Bone marrow (tissue), 2 donors: Measurements from ENCODE around the gene ADPRM.
"Not testable (repeated sequence)": the region's sequence is repeated elsewhere in the genome, so short reads cannot be mapped to it uniquely, and the experiment has no call there.

Source experiments
- DNase-seq, 2 donors: peaks; one replicate each; lab custom pipeline; 2025; lab: John Stamatoyannopoulos, UW

ADPRM gene, protein sequence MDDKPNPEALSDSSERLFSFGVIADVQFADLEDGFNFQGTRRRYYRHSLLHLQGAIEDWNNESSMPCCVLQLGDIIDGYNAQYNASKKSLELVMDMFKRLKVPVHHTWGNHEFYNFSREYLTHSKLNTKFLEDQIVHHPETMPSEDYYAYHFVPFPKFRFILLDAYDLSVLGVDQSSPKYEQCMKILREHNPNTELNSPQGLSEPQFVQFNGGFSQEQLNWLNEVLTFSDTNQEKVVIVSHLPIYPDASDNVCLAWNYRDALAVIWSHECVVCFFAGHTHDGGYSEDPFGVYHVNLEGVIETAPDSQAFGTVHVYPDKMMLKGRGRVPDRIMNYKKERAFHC

DNA sequence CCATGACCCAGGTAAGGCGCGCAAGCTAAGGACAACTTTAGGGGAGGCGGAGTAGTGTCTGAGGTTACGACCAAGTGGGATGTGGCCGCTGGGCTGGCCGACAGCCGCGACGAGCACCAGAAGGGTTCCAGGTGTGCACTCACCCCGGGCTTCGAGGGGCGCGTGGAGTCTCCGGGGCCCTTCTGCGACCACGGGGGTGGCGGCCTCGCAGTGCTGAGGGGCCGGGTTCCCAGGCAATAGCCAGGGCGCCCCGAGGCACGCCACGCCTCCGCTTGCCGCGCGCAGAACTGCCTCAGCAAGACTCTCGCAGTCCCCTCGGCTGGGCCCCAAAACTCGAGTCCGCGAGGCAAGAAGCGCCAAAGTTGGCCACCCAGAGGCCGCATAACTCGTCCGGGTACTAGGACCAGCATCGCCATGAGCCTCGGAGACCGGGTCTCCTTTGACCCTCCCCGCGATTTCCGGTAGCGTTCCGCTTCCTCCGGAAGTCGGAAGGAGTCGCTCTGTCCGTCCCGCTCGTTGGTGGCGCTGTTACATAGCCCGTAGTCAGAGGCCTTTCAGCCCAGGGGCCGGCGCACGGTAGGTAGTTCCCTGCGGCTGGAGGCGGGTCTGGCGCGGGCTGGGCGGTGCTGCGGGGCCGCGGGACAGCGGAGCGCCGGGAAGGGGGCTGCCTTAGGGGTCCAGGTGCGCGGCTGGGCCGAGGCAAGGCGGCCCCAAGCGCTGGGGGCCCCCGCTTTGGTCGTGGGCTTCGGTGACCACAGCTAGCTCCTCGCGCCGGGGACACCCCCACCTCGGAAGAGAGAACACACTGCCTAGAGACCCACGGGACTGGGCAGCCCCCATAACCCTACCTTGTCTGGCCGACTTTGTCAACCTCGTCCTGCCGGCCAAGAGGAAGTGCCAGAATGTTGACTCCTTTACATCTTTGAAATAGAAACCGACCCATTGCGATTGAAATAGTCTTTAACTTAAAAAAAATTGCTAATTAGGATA is at the start of gene ADPRM, which contains the start of gene SCO1:
Gene ADPRM, plus strand, starts transcription at position 503 of the 990 bp plus-strand sequence. CDS start 7,333 bp downstream, outside the sequence.
Gene SCO1, minus strand, starts transcription at position 442 of the 990 bp plus-strand sequence. Its CDS starts 26 bp downstream, at position 416.
- peak; percentile 78 to 81 for DNase-seq

DNA sequence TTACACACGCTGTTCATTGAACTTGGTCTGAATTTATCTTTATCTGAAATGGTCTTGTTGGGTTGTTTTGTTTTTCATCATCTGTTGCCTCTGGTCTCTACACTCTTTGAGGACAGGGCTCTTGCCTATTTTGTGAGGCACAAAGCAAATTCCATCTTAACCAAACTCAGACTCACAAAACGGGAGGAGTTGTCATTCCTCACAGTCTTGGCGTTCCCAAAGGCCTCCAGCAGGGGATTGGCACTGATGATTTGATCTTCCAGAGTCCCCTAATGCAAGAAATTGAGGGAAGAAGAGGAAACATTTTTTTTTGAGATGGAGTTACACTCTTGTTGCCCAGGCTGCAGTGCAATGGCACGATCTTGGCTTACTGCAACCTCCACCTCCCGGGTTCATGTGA is 49.0 kb upstream of the ADPRM start:
- no peak for DNase-seq

DNA sequence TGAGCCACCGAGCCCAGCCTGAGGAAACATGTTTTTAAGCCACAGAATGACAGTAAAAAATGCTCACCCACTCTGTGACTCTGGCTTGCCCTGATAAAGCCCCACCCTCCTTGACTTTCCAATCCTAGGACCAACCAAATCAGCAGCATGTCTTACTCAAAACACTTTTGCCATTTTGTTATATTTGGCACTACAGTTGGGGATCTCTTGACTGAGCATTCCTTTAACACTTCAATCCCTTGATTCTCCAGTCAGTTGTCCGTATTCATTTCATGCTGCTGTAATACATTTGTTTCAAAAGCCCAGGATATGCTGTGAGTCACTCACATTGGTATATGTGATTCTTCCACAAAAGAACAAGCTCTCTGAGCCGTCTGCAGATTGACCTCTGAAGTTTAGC is 48.4 kb upstream of the ADPRM start:
- no peak for DNase-seq

DNA sequence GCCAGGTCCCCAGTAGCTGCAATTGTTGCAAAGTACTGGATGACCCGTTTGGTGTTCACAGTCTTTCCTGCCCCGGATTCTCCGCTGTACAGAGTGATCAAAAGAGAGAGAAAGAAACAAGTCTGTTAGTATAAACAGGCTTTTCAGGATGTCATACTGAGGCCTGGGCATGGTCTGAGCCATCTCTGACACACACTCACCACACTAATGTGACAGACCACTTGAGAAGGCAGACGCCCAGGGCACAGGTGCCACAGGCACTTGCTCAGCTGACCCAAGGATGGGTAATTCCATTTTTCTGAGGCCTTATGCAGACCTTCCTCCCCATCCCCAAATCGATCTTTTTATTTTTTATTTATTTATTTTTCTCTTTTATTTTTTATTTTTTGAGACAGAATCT is 47.8 kb upstream of the ADPRM start:
- DNase-seq = no peak

DNA sequence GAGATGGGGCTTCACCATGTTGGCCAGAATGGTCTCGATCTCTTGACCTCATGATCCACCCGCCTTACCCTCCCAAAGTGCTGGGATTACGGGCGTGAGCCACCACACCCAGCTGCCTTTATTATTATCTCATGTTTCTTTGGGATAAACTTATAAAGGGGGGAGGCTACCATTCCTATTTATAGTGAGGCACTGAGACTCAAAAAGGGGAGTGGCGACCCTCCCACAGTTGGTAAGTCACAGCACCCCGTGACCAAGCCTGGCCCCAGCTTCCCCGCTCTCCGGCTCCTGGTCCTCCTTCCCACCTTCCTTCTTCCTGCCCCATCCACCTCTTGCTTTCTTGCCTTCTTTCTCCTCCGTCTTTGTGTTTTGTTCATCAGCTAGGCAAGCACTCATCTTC is 45.5 kb upstream of the ADPRM start:
- DNase-seq = no peak

DNA sequence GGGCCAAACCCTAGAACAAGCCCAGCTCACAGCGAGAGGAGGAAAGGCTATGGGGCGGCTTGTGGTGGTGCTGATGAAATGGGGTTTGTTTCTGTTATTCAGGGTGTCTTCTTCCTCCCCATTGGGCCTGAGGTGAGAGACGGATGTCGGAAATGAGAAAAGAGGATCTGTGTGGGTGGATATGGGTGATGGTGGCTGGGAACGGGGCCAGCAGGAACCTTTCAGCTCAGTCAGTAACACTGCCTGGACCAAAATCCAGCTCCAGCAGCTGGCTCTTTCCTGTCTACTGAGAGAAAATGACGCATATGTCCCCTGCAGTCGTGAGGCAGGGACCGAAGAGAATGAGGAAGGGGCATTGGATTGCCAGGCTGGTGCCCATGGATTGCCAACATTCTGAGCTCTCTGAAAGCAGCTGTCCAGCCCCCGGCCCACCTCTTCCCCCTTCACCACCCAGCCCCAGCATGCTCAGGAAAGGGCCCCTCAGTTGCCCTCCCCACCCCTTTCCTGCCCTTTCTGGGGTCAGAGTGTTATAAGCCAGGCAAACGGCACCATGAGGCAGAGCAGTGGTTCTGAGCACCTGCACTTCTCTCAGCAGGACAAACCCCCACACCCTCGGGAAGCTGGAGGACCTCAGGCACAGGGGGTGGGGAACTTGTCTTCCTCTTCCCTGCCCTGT is 44.3 kb upstream of the ADPRM start:
- peak in 1 of 2 donors; percentile 90 for DNase-seq

DNA sequence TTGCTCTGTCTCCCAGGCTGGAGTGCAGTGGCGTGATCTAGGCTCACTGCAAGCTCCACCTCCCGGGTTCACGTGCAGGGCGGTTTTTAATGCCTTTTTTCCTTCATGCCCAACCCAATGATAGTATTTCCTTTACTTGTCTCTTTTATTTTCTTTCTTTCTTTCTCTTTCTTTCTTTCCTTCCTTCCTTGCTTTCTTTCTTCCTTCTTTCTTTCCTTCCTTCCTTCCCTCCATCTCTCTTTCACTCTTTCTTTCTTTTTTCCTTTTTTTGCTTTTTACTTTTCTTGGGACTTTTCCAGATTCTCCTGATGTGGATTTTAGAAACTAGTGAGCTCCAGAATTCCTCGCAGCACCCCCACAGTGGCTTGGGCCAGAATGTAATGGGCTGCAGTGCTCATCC is 43.4 kb upstream of the ADPRM start:
- DNase-seq = no peak

DNA sequence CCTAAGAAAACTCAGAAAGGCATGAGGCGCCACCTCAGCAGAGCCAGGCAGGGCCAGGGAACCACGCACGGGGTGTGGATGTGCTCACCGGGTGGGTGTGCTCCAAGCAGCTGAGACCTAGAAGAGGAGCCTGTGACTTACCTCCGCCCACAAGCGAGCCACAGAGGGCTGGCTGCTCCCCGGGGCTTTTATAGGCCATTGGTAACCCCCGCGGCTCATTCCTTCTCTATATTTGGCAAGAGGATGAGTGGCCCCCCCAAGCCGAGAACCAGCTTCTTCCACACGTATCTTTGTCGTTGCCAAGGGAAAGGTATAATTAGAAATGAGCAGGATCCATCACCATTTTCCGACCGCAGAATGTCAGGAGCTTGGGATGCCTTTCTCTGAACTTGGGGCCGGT is 40.2 kb upstream of the ADPRM start, which contains the start of gene MYH3:
Gene MYH3, minus strand, starts transcription at position 162 of the 400 bp plus-strand sequence. CDS start 2,245 bp downstream, outside the sequence.
- no peak for DNase-seq

DNA sequence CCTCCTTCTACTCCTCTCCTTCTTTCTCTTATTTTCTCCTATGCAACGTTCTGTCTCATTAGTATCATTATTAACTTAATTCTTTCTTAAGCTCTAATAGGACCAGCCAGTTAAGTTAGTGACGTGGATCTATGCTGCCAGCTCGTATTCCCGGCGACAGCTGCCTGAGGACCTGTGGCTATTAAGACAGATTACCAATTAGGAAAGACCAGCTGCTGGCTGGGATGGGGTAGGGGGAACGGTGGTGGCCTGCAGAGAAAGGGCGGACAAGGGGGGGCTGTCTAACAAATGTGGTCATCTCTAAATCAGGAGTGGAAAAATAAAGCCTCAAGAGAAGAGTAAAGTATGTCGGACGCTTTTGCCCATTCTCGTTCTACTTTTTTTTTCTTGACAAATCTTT is 39.5 kb upstream of the ADPRM start:
- DNase-seq = no peak

DNA sequence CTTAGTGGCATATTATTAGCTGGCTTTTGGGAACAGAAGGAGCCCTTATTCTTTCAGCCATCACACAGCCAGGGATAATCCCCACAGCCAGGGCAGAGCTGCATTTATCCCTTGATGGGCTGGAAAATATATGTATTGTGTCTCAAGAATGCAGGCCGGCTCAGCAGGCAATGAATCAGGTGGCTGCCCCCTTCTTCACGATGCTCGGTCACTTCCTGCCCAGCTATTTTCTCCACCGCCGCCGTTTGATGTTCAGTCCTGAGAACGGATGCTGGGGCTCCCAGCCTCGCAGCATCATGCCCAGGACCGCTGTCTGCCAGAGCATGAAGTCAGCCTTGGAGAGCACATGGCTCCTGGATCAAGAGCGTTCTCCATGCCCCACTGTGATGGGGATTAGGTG is 36.0 kb upstream of the ADPRM start:
- DNase-seq = no peak

DNA sequence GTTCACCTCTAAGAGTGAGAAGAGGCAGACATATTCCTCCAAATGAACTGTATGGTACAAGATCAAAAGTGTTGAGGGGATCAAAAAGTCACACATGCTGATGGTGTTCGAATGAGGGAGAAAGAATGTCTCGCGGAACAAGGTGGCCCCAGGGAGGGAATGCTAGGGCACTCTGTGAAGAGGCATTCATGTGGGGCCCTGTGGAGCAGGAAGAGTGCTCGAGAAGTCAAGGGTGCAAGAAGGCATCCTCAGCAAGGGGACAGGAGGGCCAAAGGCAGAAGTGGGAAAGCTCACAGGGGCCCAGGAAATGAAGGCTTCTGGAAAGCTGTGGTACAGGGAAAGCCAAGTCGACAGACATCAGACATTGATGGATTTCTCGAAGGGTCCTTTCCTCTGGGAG is 34.2 kb upstream of the ADPRM start:
- no peak for DNase-seq

DNA sequence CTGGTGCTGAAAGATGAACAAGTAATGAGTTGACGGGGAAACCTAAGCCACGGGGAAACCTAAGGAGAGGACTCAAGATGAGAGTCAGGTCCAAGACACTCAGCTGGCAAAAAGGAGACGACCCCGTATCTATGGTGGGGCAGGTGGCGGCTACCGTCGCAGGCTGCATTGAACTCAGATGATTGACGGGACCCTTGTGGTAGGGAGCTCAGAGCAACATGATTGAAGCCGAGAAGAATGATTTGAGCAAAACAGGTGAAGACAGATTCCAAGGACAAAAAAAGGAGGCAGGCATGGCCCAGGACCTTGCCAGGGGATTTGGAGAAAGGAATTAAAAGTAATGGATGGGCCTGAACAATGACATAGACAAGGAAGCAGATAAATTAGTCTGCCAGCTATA is 32.8 kb upstream of the ADPRM start:
- no peak for DNase-seq

DNA sequence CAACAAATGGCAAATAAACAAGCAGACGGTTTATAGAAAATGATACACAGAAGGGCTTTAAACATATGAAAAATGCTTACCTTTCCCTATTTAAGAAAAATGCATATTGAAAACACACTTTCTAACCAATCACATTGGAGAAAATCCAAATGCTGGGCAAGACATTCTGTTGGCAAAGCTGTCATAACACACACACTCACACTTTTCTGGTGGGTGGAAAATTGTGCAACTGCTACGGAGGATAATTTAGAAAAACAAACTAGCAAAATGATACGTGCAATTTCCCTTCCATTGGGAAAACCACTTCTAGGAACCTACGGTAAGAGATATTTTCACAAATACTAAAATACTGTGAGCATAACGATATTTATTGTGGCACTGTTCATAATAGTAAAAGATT is 30.5 kb upstream of the ADPRM start:
- no peak for DNase-seq

DNA sequence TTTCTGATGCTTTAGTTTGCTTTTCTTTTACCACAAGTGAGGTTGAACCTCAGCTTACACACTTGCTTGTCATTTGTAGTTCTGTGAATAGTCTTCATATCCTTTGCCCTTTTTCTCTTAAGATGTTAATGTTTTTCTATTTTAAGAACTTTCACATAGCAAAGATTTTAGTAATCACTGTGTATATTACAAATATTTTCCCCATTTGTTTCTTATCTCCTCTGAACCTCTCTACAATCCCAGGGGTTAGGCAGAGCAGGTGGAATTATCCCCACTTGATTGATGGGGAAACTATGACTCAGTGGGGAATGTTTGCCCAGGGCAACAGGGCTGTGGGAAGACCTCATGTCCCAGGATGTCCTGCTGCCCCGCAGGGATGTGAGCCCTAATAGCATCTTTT is 28.6 kb upstream of the ADPRM start:
- no peak for DNase-seq

DNA sequence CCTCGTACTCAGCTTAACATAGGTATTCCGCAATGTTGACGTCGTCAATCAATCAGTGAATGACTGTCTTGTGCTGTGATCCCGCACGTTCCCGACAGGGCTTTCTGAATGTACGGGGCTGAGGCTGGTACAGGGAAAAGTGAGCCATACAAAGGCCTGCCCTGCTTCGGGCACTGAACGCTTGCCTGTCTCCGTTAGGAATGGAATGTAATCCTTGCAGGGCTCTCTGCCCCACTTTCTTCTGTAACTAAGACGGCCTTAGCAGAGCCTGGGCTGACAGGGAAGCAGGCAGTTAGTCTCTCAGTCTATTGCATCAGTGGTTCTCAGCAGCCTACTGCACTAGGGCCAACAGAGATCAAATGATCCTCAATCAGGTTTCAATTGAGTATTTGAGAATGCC is 24.1 kb upstream of the ADPRM start:
- no peak for DNase-seq

DNA sequence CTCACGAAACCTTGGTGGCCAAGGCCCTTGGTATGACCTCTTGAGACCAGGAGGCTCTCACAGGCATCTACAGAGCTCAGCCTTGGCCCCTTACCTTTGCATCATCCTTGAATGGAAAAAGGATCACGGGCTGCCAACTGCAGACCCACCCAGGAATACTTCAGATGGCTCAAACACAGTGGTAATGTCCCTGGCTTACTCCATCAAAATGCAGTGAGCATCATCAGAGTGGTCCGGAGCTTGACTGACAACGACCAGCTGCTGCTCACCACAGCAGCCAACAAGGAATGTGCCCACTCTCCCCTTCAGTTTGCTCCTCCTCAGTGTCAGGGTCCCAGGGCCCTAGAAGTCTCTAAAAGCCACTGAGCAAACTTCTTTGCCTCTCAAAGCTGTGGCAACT is 22.7 kb upstream of the ADPRM start:
- DNase-seq = no peak

DNA sequence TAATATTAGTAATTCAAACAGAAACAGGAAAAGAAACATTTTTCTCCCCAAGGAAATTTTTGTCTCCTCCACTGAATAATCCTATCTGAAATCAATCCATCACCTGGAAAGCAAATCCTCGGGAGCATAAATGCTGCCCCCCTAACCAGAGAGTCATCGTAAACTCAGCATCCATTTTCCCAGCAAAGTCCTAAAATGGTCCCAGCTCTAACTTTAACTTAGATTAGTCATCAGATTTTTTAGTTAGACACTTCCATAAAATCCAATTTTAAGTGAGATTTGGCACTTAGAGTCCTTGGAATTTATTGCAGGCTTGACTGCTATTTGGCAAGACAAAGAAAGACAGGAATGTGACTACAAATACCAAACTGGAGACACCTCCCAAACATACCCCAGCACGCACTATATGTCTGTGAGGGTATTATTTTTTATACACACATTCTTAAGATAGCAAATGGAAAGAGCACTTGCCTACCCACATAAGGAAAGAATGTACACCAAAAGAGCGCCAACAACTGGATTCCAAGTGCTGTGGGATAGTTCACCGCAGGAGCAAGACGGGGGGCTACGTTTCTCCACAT is 15.4 kb upstream of the ADPRM start:
- no peak for DNase-seq

DNA sequence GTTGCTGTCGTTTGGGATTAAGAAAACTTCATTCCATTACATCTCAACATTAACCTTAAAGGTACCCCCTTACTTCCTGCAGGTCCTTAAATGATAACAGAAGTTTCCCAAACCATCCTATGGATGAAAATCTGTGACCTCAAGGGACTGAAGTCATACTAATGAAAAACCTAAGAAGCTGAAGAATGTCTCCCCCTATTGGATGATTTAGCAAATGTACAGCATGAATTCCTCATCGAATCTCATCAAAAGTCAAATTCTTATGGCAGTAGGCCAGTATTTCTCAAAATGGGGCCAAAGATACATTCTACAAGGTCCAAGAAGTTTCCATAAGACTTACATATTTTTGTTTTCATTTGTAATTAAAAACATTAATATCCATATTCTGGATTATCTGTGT is 13.5 kb upstream of the ADPRM start:
- DNase-seq = peak in 1 of 2 donors; percentile 45

DNA sequence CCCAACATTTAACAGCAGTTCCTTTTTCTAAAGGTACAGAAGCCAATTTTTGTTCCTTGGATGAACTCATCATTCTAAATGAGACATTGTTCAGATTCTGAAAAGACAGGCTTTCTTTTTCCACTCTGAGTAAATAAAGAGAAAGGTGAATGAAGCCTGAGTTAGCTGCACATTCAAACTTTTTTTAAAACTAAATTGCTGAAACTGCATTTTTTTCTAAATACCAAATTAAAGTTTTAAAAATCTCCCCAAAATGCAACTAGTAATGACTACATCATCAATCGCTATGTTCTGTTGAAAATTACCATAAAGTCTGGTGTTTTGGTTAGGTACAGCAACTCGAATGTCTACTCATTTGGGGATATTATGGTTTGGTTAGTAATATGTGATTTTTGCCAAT is 9.9 kb upstream of the ADPRM start:
- no peak for DNase-seq

DNA sequence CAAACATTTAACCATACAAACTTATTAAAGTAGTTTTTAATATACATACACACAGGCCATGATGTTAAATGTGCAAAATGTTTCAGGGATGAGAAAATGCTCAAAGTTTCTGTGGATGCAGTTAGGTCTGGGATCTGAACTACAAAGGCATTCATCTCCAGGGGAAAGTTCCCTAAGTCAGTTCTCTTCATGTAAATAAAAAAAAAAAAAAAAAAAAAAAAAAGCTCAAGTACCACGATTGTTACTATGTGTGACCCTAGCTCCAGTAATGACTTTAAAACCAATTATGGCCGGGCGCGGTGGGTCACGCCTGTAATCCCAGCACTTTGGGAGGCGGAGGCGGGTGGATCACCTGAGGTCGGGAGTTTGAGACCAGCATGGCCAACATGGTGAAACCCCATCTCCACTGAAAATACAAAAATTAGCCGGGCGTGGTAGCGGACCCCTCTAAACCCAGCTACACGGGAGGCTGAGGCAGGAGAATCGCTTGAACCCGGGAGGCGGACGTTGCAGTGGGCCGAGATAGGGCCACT is 1.5 kb upstream of the ADPRM start:
- DNase-seq = not testable (repeated sequence)

DNA sequence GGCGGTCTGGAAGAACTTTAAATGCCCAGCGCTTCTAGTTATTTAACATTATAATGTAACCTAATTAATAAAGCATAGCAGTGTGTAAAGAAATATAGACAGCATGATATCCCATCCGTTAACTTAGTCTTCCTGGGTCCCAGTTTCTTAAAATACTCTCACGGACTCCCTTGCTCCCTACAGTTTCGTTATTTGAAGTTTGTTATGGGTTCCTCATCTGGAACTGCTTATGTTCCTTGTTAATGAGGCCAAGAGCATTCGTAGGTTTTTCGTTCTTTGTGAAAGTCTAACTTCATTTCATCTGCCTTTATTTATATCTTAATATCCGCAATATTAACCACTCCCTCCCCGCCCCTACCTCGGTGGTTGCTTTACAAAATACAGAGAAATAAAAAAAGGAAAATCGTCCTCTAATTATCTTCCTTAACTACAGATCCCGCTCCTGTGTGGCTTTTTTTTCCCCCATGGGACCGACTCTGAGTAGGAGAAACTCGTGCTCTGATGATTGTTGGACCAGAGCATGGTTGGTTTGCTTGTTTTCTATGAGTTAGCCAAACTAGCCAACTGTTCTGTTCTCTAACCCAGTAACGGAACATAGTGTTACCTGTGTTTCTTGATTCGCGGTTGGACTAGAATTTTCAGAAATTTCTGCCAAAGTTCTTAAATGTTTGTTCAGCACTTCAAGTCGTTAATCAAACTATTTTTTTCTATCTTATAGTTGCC is 863 bp downstream of the ADPRM start:
- DNase-seq = no peak
